GM19468 (cell line): ENCODE results near the gene PLEKHG3.
"Not testable (repeated sequence)": the region's sequence is repeated elsewhere in the genome, so short reads cannot be mapped to it uniquely, and the experiment has no call there.

Source experiments
- ATAC-seq: cut with Tn5 transposase; IDR thresholded peaks from one replicate; pipeline ENCODE4 v1.9.1; 2021; ENCODE audit warnings: mild to moderate bottlenecking, moderate library complexity, moderate number of reproducible peaks; ENCODE audit not compliant: unreplicated experiment; ENCODE audit errors: extremely low read depth

PLEKHG3 gene

DNA sequence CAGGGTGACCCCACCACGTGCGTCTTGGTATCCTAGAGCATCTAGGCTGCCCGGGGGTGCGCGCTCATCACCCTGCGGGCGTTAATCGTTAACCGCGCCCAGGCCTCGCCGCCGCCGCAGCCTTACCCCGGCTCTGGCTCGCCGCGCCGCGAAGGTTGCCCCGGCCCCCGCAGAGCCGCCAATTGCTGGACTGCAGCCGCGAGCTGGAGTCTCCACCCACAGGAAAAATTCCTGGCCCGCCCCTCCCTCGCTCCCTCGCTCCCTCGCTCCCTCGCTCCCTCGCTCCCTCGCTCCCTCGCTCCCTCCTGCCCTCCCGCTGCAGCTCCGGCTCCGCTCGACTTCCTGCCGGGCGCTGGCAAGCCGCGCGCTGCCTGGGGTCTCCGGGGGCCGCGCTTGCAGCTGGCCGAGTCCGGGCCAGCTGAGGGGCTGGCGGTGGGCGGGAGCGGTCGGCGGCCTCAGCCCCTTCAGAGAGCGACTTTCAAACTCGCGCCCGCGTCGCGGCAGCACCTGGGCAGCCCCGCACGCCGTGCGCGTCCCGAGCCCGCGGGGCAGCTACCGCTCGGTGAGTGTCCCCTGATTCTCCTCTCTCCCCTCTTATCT lies at the start of gene PLEKHG3:
Gene PLEKHG3 (plus strand): TSS at position 282 of the 600 bp plus-strand sequence. CDS start 23,208 bp downstream, outside the sequence.
- ATAC-seq, result no peak

DNA sequence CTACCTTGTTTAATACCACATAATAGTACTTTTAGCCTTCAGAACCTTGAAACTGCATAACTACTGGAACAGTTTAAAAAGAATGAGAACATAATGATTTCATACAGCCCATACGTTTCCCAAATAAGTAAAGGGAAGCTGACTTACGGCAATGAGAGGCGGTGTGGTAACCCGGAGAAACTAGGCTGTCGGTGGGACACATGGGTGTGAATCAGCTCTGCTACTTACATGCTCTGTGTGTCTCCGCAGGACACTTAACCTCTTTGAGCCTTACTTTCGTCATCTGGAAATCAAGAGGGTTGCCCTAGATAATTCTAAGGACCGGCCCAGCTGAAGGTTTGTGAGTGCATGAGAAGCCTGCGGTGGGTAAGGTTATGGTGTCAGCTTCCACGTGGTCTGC lies 49.3 kb upstream of the PLEKHG3 start:
- no peak for ATAC-seq

DNA sequence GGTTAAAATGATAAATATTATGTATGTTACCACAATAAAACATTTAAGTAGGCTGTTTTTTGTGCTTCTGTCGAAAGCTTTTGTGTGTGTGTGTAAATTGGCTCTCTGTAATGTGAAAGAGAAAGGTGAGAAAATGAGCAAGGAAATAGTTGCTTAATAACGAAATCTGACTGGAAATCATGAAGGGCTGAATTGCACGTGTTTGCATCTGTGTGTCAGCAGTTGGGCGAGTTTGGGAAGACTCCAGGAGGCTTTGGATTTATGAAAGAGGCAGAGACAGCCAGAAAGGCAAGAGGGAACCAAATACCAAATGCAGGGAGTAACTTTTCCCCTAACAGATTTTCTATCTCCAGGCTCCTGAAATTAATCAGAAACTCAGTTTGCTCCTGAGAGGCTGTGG lies 47.2 kb upstream of the PLEKHG3 start:
- no peak for ATAC-seq

DNA sequence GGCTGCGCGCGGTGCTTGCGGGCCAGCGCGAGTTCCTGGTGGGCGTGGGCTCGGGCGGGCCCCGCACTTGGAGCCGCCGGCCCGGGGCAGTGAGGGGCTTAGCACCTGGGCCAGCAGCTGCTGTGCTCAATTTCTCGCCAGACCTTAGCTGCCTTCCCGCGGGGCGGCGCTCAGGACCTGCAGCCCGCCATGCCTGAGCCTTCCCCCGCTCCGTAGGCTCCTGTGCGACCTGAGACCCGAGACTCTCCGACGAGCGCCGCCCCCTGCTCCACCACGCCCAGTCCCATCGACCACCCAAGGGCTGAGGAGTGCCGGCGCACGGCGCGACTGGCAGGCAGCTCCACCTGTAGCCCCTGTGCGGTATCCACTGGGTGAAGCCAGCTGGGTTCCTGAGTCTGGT lies 46.0 kb upstream of the PLEKHG3 start:
- ATAC-seq, result no peak

DNA sequence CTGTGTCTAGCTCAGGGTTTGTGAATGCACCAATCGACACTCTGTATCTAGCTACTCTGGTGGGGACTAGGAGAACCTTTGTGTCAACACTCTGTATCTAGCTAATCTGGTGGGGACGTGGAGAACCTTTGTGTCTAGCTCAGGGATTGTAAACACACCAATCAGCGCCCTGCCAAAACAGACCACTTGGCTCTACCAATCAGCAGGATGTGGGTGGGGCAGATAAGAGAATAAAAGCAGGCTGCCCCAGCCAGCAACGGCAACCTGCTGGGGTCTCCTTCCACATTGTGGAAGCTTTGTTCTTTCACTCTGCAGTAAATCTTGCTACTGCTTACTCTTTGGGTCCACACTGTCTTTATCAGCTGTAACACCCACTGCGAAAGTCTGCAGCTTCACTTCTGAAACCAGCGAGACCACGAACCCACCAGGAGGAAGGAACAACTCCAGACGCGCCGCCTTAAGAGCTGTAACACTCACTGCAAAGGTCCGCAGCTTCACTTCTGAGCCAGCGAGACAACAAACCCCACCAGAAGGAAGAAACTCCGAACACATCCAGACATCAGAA lies 45.4 kb upstream of the PLEKHG3 start:
- not testable (repeated sequence) for ATAC-seq

DNA sequence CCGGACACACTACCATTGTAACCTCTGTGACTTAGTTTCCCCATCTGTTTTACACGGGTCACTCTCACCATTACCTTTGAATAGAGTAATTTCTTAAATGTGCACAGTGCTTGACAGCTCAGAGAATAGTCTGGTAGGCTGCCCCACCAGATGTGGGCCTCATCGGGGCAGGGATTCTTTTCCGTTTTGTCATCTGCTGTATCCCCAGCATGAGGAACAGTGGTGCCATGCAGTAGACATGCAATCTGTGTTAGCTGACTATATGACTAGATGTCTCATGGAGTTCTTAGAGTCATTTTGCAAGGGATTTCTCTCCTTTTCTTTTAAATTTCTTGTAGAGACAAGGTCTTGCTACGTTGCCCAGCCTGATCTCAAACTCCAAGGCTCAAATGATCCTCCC lies 44.9 kb upstream of the PLEKHG3 start:
- no peak for ATAC-seq

DNA sequence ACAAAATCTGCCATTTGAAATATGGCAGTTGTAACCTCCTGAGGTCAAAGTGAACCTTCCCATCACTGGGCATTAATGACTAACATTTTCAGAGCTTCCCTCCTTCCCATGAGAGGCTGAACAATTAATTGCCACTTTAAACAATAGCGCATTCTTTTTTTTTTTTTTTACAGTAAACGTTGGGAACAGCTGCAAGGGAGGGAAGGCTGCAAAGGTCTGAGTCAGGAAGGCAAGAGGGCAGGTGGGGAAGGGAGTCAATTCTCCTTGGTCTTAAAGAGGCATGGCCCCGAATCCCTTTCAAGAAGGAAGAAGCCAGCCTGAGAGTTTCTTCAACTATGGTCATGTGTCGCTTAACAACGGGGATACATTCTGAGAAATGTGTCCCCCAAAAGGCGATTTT lies 41.0 kb upstream of the PLEKHG3 start:
- ATAC-seq, result no peak

DNA sequence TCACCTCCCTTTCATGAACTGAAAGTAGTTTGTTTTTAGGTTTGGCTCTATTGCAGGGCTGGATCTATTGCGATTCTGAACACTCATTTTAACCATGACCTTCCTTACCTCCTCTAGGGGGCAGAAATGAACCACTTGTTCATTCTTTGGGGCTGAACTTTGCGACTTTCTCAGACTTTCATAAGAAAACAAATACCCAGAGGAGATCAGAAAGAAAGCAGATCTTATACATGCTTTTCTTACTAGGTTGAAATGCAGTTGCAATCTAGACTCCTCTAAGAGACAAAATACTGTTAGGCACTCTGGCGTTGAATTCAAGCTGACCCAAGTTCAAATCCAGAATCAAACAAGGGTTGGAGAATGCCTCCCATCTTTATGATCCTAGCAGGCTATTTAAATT lies 32.6 kb upstream of the PLEKHG3 start:
- ATAC-seq, result no peak

DNA sequence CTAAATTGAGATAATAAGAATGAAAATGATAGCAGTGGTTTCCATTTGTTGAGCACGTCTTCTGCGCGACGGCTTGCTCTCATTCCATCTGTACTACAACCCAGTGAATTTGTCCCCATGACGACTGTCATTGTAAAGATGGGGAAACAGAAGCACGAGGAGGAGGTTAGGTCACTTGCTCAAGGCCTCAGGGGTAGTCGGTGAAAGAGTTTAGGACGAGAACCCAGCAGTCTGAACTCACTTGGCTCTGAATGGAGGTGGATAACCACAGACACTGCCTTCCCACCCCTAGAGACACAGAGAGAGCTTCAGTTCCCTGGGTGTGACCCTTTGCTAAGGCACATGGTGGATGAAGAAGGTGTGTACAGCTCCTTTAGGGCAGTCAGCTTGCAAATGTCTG lies 30.9 kb upstream of the PLEKHG3 start:
- no peak for ATAC-seq

GRCh38 chr14:64673748-64674147 lies 30.5 kb upstream of the PLEKHG3 start:
- no peak for ATAC-seq

DNA sequence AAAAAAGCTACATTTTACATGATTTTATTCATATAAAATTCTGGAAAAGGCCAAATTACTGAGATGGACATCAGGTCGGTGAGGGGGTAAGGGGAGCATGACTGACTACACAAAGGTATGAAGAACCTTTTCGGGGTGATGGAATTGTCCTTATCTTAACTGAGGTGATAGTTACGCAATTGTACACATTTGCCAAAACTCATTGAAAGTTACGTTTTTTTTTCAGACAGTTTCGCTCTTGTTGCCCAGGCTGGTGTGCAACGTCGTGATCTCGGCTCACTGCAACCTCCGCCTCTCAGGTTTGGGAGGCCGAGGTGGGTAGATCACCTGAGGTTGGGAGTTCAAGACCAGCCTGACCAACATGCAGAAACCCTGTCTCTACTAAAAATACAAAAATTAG lies 29.4 kb upstream of the PLEKHG3 start:
- ATAC-seq, result no peak

GRCh38 chr14:64675312-64675711 lies 28.9 kb upstream of the PLEKHG3 start:
- no peak for ATAC-seq

- ATAC-seq, result no peak
Measured at GRCh38 chr14:64676410-64677008, 27.7 kb upstream of the PLEKHG3 start.

DNA sequence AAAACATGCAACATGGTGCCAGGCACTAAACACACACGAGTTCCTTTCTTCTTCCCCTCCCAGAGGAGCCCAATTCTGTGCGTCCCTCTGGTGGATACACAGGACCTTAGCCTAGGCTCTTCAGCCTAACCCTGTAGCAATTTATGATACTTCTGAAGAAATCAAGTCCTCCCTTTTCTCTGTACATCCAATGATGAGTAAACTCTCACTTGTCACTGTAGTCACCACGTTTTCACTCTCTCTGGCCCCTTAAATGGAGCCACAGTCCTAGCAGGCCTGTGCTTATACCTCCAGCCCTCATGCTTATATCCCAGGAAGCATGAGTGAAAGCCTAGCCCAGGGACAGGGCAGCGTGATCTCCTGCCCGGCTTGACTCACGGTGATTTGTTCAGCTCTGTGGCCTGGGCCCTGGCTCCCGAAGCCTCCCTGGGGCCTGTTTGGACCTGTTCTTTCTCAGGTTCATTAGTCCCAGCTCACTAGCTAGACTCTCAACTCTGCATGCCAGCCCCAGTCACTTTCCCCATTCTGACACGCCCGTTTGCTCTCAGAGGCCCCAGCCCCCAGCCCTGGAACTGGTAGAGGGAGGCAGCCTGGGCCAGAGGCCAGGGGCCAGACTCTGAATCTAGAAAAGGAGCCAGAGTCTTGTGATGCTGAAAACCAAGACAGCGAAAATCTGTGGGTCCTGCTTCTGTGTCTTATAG lies 24.1 kb upstream of the PLEKHG3 start:
- no peak for ATAC-seq

- ATAC-seq, result no peak
Measured at GRCh38 chr14:64680714-64681065, 23.5 kb upstream of the PLEKHG3 start.

DNA sequence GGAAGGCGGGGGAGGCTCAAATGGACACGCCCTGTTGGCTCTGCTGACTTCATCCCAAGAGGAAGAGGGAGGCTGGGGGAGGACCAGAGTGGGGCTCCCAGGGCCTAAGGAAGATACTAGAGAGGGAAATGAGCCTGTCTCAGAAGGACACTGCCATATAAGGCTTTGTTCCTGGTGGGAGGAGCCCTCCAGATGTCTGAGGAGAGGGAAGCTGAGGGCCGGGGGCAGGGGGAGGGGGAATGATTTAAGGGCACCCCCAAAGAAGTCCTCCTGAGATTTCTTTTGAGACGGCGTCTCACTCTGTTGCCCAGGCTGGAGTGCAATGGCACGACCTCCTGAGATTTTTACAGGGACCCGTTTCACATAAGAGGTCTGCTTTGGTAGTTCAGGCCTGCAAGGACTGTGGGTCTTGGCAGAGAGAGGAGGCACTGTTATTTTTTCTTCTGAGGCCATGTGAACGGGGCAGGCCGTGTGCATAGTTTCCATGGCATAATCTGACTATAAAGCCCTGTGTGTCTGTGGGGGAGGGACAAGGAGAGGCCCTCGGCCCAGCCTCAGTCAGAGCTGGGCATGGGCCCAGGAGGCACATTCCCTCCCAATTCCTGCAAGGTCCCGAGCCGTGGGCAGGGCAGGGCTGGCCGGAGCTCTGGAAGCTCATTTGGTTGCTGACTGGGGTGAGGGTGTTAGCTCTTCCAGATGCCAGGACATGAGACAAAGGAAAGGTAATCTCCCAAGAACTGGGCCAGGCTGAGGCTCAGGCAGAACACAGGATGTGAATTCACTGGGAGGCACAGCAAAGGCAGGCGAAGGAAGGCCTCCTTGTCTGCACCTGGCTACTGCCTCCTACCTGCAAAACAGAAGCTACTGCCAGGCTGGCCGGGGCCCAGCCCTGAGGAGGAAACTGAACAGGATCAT lies 22.2 kb upstream of the PLEKHG3 start:
- ATAC-seq, result no peak

DNA sequence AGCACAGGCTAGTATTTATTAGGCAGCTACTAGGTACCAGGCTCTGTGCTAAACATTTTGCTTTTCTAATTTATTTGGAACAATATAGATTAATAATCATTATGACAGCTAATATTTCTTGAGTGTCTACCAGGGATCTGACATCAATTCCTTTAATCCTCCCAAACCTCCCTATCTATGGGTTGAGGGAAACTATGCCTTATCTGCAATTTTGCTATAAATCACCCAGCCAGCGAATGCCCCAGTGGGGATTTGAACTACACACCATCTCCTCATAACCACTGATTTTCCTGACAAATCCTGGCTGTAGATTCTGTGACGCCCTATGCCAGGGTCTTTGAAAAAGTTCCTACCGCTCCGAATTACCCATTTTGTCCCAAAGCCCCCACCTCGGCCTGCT lies 21.4 kb upstream of the PLEKHG3 start:
- ATAC-seq, result no peak

DNA sequence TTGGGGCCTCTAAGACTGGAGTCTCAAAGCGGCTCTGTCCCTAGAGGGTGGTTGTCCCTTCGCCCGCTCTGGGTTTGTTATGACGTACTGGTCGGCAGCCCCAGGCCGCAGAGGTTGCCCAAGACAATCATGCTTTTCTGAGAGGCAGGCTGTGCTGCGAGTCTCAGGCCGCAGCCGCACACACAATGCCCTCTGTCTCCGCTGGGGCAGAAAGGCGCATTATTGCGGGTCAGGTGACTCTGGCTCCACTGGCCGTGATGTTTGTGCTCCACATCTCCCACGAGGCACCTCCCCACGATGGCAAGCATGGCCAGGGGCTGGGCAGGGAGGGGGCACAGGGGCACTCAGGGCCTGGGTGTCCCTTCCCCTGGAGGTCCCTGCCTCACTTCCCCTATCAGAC lies 21.0 kb upstream of the PLEKHG3 start:
- ATAC-seq, result no peak

- no peak for ATAC-seq
Measured at GRCh38 chr14:64684091-64684490, 20.1 kb upstream of the PLEKHG3 start.
